IMR-90 (cell line): ENCODE data around the gene INPP5A.

Source experiments
- RFX5 ChIP-seq: IDR thresholded peaks from 2 replicates; pipeline ENCODE4 v1.8.0; 2012; ENCODE audit warnings: low read depth, mild to moderate bottlenecking, low read length, moderate library complexity
- TF ChIP-seq, protein P1 (sequence below): conservative IDR thresholded peaks from 2 replicates; pipeline ENCODE4 v1.5.1; 2012; ENCODE audit warnings: mild to moderate bottlenecking, low read depth, low read length, improper control_type of control experiment
- TF ChIP-seq, protein P2 (sequence below): fragments of 150-350 bp; IDR thresholded peaks from 2 replicates; pipeline ENCODE4 v1.6.1; 2017; ENCODE audit warnings: mild to moderate bottlenecking, antibody characterized with exemption, low read length, low read depth

DNA sequence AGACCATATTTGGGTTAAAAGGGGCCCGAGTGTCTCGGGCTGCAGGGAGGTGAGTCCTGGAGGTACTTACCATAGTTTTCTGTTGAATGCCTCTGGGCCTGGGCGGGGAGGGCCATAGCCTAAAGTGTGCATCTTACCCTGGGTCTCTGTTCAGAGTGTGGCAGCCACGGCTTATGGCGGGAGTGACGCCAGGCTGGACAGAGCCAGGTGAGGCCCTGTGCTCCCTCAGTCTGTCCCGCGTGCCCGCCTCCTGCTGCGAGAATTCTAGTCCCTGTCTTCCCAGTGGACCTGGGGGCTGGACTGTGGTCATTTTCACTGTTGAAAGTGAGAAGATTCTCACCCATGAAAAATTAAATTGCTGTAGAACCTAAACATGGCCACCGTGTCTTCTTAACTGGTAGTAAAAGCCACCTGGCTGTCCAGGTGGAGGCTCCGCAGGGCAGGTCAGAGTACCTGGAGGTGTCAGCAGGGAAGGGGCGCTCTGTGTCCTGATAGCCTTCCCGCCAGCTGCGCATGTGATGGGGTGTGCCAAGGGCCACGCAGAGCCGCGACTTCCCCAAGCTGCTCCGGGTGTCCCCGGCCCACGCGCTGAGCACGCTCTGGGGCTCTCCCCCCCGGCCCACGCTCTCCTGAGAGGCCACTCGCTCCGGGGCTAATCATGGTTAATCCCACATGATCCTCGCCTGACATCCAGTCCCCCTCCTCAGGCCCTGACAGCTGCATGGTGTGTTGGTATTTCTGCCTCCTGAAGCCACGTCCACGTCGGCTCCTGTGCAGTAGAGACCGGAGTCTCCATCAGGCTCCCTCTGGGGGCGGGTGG, 20.3 kb downstream of the INPP5A start:
- TF ChIP-seq, protein P1, sequence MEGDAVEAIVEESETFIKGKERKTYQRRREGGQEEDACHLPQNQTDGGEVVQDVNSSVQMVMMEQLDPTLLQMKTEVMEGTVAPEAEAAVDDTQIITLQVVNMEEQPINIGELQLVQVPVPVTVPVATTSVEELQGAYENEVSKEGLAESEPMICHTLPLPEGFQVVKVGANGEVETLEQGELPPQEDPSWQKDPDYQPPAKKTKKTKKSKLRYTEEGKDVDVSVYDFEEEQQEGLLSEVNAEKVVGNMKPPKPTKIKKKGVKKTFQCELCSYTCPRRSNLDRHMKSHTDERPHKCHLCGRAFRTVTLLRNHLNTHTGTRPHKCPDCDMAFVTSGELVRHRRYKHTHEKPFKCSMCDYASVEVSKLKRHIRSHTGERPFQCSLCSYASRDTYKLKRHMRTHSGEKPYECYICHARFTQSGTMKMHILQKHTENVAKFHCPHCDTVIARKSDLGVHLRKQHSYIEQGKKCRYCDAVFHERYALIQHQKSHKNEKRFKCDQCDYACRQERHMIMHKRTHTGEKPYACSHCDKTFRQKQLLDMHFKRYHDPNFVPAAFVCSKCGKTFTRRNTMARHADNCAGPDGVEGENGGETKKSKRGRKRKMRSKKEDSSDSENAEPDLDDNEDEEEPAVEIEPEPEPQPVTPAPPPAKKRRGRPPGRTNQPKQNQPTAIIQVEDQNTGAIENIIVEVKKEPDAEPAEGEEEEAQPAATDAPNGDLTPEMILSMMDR: no peak
- TF ChIP-seq, protein P2, sequence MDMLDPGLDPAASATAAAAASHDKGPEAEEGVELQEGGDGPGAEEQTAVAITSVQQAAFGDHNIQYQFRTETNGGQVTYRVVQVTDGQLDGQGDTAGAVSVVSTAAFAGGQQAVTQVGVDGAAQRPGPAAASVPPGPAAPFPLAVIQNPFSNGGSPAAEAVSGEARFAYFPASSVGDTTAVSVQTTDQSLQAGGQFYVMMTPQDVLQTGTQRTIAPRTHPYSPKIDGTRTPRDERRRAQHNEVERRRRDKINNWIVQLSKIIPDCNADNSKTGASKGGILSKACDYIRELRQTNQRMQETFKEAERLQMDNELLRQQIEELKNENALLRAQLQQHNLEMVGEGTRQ: no peak
- TF ChIP-seq RFX5: no peak
